K562 (cell line): ENCODE results near the gene SCAMP3. TPM values are rescaled to one million over a fixed set of nuclear protein-coding genes. Genes with fewer than 3 reads are reported as not detected.

Experiments used
- ARID4B ChIP-seq: sonication (generic); formaldehyde crosslinking; IDR thresholded peaks from 2 replicates; pipeline ENCODE4 v1.8.0; 2022; ENCODE audit warnings: mild to moderate bottlenecking, missing genetic modification reagents
- CREB1 ChIP-seq, 2 experiments: sonication (generic) in 1 of 2; formaldehyde crosslinking in 1 of 2; IDR thresholded peaks; 2 replicates each; pipeline versions ENCODE4 v1.6.1 to v1.8.0; 2012 to 2022; ENCODE audit warnings: inconsistent platforms in 1 of 2, mild to moderate bottlenecking in 1 of 2, missing genetic modification reagents in 1 of 2, moderate library complexity in 1 of 2
- MCM3 ChIP-seq: fragments of 450-650 bp; IDR thresholded peaks from 2 replicates; pipeline ENCODE4 v1.6.1; 2016
- MIER1 ChIP-seq: fragments of 450-650 bp; IDR thresholded peaks from 2 replicates; pipeline ENCODE4 v1.6.1; 2016; ENCODE audit warnings: antibody characterized with exemption, mild to moderate bottlenecking, low read depth
- MNT ChIP-seq, 2 experiments: fragments of 450-650 bp; conservative IDR thresholded peaks; 2 replicates each; pipeline ENCODE4 v1.6.1; 2017; ENCODE audit warnings: mild to moderate bottlenecking in 2 of 2, moderate library complexity in 2 of 2
- MTF1 ChIP-seq: fragments of 250-450 bp; sonication (Bioruptor Pico); IDR thresholded peaks from 2 replicates; pipeline ENCODE4 v1.9.0; 2021; ENCODE audit warnings: moderate library complexity, mild to moderate bottlenecking, inconsistent platforms, borderline replicate concordance
- NRF1 ChIP-seq, 2 experiments: fragments of 450-650 bp; IDR thresholded peaks in 1 of 2; conservative IDR thresholded peaks in 1 of 2; 2 replicates each; pipeline ENCODE4 v1.6.1; 2014; ENCODE audit warnings: mild to moderate bottlenecking in 2 of 2
- PCBP2 ChIP-seq: fragments of 200-400 bp; formaldehyde crosslinking; IDR thresholded peaks from 2 replicates; pipeline ENCODE4 v1.6.1; 2018; ENCODE audit warnings: low read length, low read depth, mild to moderate bottlenecking, moderate library complexity; ENCODE audit not compliant: poor library complexity, severe bottlenecking
- PHF20 ChIP-seq: fragments of 450-650 bp; IDR thresholded peaks from 2 replicates; pipeline ENCODE4 v1.6.1; 2018; ENCODE audit not compliant: partially characterized antibody
- POLR3G ChIP-seq: IDR thresholded peaks from 2 replicates; pipeline ENCODE4 v1.6.1; 2011; ENCODE audit not compliant: insufficient read length, insufficient replicate concordance; ENCODE audit errors: extremely low read depth
- PYGO2 ChIP-seq: fragments of 450-650 bp; IDR thresholded peaks from 2 replicates; pipeline ENCODE4 v1.6.1; 2016; ENCODE audit warnings: mild to moderate bottlenecking, missing genetic modification characterization, moderate library complexity, missing compliant biosample characterization
- SMARCB1 ChIP-seq: IDR thresholded peaks from 2 replicates; pipeline ENCODE4 v1.6.1; 2011; ENCODE audit warnings: improper control_type of control experiment, low read depth; ENCODE audit not compliant: insufficient read length
- SRF ChIP-seq, 2 experiments: fragments of 250-450, 450-650 bp in 1 of 2; sonication (Bioruptor Pico) in 1 of 2; sonication (generic) in 1 of 2; formaldehyde crosslinking; IDR thresholded peaks; 2 replicates each; pipeline versions ENCODE4 v1.5.0 to v1.5.1; 2020 to 2022; ENCODE audit warnings: mild to moderate bottlenecking in 1 of 2, missing genetic modification reagents in 1 of 2
- TBP ChIP-seq: optimal IDR thresholded peaks from 2 replicates; pipeline ENCODE3; 2011; ENCODE audit warnings: low read depth, low read length, improper control_type of control experiment
- TCF7 ChIP-seq: sonication (generic); IDR thresholded peaks from 2 replicates; pipeline ENCODE4 v1.6.1; 2016; ENCODE audit warnings: antibody characterized with exemption, borderline replicate concordance
- TFAP4 ChIP-seq: sonication (generic); formaldehyde crosslinking; IDR thresholded peaks from 2 replicates; pipeline ENCODE4 v1.8.0; 2022; ENCODE audit warnings: missing genetic modification reagents, mild to moderate bottlenecking, moderate library complexity, borderline replicate concordance
- THAP12 ChIP-seq: fragments of 250-450 bp; sonication (Bioruptor Pico); IDR thresholded peaks from 2 replicates; pipeline ENCODE4 v1.9.0; 2021; ENCODE audit warnings: mild to moderate bottlenecking, inconsistent platforms
- ZNF274 ChIP-seq: IDR thresholded peaks from 2 replicates; pipeline ENCODE4 v1.6.1; 2011; ENCODE audit warnings: low read depth, mild to moderate bottlenecking, low read length, moderate library complexity, borderline replicate concordance
- polyA plus RNA-seq, 8 experiments: library from polyadenylated mRNA; depleted of rRNA in 4 of 8; stranded (reverse) in 5 of 8; unstranded in 3 of 8; fragments of >200 nt; fragmentation: Nextera tagmentation in 2 of 8; fragmentation: Illumina TruSeq in 1 of 8; extraction: Ambion mirVana in 2 of 8; extraction: Trizol in 1 of 8; gene quantifications; 2 replicates each; pipeline versions ENCODE4 v1.2.1 to v1.2.3, GENCODE V29; 2011 to 2014; ENCODE audit warnings: inconsistent platforms in 1 of 8, missing spikeins in 1 of 8
- total RNA-seq, 7 experiments: library from RNA; depleted of rRNA in 6 of 7; stranded (reverse); fragments of >200 nt in 6 of 7; fragmentation: Illumina TruSeq in 2 of 7; extraction: Trizol in 2 of 7; gene quantifications; 2 replicates each; pipeline versions ENCODE4 v1.2.1 to v1.2.3, GENCODE V29; 2011 to 2021; ENCODE audit warnings: low replicate concordance in 1 of 7

The SCAMP3 gene
- total and polyA plus RNA-seq, 9 of the 15 experiments (the other 6 are each of a cell fraction or from before 2014, with no cell fraction given) = 14.2 to 131 (median 86.1) TPM

- peak; percentile 68; the same call in 1 of the 2 replicates for TF ChIP-seq TFAP4 (CRISPR knock-in tag)
- TF ChIP-seq MNT (conservative IDR thresholded peaks at IDR 0.05) = peak; percentile 30 to 47
- TF ChIP-seq POLR3G = no peak
- no peak for TF ChIP-seq PCBP2
- no peak for TF ChIP-seq MCM3
- TF ChIP-seq MIER1 = peak; percentile 85
- no peak for TF ChIP-seq TBP
- TF ChIP-seq PYGO2 (tag) = no peak
- no peak for TF ChIP-seq TCF7
- no peak for TF ChIP-seq CREB1 (IDR thresholded peaks at IDR 0.05)
- no peak for TF ChIP-seq CREB1 (CRISPR knock-in tag; IDR thresholded peaks at IDR 0.05)
- no peak for TF ChIP-seq SMARCB1
- no peak for TF ChIP-seq MTF1 (CRISPR knock-in tag)
- TF ChIP-seq SRF (CRISPR knock-in tag; IDR thresholded peaks at IDR 0.05) = no peak
- TF ChIP-seq THAP12 = no peak
- peak; percentile 78 for TF ChIP-seq ARID4B (CRISPR knock-in tag)
- TF ChIP-seq NRF1 (conservative IDR thresholded peaks at IDR 0.05 in 1 of 2, IDR thresholded peaks at IDR 0.05 in 1 of 2) = no peak
- TF ChIP-seq ZNF274 = no peak
- no peak for TF ChIP-seq PHF20
Measured at GRCh38 chr1:155277902-155278688, 15.9 kb upstream of the SCAMP3 start (continued).
